SHP77 treated with DMSO at 0.1 percent for 48 hours (cell line): ENCODE data around the gene USP32.
"Not testable (repeated sequence)": the region's sequence is repeated elsewhere in the genome, so short reads cannot be mapped to it uniquely, and the experiment has no call there.

Source experiments
- DNase-seq: peaks from one replicate; lab custom pipeline; 2025; lab: John Stamatoyannopoulos, UW

The USP32 gene

DNA sequence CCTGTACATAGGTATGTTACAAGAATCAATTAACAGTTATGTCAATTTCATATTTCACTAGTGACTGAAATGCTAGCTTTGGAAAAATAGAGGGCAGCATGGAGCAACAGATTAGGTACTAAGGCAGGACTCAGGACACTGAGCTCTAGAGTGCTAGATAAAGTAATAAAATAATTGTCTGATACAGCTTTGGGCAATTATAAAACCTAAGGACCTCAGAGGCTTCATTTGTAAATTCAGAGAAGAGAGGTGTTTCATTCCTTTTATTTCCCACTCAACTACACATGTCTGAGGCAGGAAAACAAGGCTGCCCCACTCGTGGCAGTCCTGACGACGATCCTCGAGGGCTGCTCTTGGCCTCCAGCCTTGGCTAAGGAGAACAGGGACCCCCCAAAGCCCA is 160.7 kb downstream of the USP32 start:
- DNase-seq = no peak

DNA sequence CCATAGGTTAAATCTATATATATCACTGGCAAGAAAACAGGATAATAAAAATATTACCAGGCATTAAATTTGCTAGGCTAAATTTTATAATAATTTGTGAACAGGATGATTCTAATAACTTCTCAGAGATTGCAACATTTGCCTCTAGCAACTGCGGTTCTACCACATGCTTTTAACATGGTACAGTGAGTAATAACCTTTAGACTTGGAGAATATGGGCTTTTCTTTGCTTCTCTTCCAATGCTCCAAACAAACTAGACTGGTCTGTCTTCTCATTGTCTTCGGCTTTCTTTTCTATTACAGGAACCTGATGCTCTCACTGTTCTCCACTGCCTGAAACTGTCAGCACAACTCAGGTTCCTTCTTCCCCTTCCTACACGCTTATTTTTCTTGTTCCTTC is 161.6 kb downstream of the USP32 start:
- DNase-seq = no peak

DNA sequence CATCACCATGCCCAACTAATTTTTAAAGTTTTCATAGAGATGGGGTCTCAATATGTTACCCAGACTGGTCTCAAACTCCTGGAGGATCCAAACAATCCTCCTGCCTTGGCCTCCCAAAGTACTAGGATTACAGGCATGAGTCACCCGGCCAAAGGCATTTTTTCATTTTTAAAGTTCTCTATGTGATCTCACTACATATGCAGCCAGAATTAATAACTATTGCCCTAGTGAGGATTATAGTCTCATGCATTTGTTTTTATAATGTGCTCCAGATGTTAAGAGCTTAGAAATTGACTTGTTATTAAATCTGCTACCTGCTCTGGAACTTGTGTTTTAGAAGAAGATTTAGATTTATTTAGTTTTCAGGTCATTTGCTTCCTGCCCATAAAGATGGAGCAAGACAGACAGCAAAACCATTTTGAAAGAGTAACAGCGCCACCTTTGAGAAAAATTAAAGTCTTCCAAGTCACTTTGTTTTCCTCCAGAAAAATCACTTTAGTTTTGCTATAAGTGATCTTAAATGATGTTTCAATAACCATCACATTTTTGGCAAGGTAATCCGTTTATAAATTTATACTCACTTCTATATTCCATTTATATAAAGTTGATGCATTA is 162.6 kb downstream of the USP32 start:
- no peak for DNase-seq

DNA sequence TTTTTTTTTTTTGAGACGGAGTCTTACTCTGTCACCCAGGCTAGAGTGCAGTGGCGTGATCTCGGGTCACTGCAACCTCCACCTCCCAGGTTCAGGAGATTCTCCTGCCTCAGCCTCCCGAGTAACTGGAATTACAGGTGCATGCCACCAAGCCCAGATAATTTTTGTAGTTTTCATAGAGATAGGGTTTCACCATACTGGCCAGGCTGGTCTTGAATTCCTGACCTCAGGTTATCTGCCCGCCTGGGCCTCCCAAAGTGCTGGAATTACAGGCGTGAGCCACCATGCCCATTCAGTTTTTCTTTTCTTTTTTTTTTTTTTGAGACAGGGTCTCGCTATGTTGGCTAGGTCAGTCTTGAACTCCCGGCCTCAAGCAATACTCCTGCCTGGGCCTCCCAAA is 164.7 kb downstream of the USP32 start:
- not testable (repeated sequence) for DNase-seq

DNA sequence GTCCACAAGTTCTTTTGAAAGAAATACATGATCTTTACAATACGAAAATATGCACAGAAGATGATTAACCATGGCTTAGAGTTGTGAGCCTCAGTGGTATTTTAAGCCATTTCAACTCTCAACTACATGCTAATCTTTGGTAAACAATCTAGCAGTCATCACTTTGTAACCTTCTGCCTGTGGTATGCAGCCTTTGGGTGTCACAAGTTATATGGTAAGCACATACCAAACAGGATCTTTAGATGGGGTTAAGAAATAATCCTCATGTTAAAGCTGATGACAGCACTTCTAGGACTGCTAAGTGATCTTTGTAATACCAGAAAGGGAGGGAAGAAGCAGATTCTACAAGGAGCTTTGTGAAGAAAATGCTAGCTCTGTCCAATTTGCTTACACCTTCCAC is 167.9 kb downstream of the USP32 start:
- DNase-seq = no peak

DNA sequence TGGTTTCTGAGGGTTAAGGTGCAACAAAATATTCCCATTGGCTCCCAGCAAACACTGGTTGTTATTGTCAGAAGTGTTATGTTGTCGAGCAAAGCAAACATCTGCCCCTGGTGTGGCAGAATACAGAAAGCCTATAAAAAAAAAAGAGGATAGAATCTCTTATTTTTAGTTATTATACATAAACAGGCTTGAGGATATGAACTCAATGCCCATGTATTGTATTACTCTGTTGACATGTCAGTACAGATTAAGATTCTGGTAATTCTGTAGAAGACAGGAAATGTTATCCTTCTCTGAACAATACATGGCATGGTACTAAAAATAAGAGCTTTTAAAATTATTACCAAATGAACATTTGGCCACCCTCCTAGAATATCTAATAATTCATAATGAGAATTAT is 168.5 kb downstream of the USP32 start:
- no peak for DNase-seq

DNA sequence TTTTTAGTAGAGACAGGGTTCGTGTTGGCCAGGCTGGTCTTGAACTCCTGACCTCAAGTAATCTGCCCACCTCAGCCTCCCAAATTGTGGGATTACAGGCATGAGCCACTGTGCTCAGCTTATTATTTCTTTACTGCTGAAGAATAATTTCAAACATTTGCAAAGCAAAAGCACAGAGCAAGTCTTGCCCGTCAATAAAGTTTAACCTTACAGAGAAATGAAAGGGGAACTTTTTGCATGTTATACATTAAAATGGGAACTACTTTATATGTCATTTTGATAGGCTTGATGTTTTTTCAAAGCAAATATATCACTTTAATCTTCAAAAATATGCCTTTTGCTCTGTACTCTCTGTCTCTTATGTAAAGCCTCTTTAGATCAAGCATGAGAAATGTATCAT is 173.2 kb downstream of the USP32 start:
- DNase-seq = not testable (repeated sequence)

DNA sequence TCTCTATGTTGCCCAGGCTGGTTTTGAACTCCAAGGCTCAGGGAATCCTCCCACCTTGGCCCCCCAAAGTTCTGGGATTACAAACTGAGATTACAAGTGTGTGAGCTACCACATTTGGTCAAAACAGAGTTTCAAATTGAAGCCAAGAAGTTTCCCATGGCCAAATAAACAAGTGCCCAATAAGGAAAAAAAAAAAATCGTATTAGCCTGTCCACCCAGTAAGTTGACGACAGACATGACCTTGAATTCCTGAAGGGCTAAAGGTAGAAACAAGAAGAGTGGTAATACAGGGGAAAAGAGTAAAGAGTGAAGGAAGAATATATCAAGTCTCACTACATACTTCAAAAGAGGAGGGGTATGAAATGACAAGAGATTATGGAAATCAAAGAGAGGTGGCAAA is 176.0 kb downstream of the USP32 start:
- not testable (repeated sequence) for DNase-seq

DNA sequence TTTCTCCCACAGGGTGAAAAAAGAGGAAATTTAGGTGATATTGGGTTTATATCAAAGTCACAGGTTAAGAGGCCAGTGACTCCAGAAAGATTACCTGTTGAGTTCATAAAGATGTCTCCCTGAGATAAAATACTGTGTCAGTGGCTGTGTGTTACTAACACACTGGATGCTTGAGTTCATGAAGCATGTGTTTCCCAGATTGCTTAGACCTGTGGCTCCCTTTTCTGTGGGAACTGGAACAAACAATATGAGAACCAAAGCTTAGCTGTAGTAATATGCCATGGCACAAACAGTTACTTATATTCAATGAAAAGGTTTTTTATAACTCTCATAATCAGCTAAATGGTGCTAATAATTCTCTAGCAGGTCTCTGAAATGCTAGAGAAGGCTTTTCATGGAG is 180.7 kb downstream of the USP32 start:
- not testable (repeated sequence) for DNase-seq

DNA sequence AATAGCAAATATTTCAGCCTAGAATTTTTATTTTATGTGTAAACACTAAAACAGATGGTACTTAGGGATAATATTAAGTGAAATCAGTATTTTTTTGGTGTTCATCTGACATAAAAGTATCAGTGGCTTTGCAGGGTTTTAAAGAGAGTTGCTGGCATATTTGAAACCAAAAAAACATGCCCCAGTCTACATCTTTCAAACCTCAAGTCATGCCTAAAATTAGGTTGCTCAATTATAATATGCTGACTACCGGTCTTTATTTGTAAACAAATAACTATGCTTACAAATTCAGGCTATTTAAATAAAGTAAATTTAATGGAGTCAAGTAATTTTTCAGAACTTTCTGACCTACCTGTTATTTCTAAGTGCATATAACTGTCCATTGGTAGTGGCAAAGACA is 183.6 kb downstream of the USP32 start:
- not testable (repeated sequence) for DNase-seq

DNA sequence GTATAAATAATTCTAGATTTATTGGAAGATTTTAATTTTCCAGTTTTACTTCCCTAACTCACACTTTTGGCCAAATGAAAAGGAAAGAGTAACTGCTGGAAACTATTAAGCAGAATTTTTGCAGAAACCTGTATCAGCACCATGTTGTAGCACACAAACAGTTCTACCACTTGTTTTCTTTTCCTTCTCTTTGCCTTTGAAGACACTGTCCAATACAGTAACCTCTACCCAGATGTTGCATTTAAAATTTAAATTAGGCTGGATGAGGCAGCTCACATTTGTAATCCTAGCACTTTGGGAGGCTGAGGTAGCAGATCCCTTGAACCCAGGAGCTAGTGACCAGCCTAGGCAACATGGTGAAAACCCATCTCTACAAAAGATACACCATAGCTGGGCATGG is 186.2 kb downstream of the USP32 start:
- DNase-seq = not testable (repeated sequence)

DNA sequence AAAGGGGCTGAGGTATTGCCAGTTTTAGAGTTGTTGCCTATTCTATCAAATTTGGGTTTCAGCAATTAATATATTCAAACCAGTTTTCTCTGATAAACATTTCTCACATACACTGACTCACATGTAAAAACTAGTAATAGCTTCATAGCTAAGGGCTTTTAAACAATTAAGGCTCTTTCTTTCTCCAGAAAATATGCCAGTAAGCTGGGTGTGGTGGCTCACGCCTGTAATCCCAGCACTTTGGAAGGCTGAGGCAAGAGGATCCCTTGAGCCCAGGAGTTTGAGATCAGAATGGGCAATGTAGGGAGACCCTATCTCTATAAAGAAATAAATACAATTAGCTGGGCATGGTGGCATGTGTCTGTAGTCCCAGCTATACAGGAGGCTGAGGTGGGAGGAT is 193.3 kb downstream of the USP32 start:
- DNase-seq = not testable (repeated sequence)

DNA sequence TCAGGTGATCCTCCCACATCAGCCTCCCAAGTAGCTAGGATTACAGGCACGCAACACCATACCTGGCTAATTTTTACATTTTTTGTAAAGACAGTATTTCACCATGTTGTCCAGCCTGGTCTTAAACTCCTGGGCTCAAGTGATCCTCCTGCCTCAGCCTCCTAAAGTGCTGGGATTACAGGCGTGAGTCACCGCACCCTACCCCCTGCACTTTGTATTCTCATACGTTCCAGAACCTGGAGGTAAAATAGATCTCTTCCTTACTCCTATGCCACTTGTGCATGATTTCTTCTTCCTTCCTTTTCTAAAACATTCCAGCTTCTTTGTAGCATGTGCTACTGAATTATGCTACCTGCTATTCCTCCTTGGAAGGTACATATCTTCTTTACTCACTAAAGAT is 197.8 kb downstream of the USP32 start:
- not testable (repeated sequence) for DNase-seq

DNA sequence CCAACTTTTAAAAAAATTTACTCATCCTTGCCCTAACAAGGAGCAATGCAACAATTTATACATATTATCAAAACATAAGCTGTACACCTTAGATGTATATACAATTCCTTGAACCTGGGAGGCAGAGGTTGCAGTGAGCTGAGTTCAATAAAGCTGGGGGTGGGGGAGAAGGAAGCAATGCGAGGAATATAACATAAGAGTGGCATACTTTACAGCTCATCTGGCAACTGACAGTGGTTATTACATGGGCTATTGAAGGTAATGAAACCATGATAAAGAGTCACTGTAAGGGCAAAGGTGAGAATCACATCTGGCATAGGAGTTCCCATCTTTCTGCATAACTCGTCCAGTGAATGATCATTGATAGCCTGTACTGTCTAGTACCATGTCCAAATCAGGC is 198.5 kb downstream of the USP32 start:
- DNase-seq = no peak

DNA sequence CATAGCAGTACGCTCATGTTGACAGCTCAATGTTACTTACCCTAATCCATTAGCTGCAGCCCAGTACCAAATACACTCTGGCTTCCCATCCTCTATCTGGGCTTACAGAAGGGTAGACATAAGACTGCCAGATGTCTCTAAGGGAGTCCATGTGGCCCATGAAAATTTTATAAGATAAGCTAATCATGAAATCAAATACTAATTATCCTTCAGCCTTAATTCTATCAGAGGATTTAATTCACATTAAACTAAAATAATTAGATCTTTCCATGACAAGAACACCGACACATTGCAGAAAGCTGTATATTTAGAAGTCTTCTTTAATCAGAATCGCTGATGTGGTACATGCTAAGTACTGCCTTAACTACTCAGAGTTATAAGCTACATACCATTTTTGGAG is 198.9 kb downstream of the USP32 start:
- not testable (repeated sequence) for DNase-seq

DNA sequence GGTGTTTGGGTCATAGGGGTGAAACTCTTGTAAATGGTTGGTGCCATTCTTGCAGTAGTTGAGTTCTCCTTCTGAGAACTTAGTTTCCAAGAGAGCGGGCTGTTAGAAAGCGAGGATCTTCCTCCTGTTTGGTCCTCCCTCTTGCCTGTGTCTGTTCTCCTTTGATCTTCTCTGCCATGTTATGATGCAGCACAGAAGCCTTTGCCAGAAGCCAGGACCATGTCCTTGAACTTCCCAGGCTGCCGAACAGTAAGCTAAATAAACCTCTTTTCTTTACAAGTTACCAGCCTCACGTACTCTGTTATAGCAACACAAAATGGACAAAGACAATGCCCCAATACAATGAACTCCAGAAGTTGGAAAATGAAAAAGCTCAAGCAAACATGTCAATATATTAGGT is 201.9 kb downstream of the USP32 start:
- DNase-seq = not testable (repeated sequence)

DNA sequence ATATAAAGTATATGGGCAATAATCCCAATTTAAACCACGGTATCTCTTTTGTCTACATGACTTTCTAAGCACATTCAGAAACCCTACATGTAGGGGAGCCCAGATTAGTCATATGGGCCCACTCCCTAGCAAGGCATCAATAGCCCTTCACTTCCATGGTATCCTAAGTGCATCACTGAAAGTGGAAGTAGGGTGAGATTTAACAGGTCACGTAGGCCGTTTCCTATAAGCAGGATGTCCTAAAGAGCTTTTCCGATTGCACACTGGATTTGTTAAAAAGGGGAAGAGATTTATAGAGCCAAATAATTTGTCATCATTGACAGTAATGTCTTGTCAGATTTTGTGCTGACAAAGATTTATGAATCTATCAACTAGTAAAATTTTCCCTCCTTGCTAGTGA is 203.2 kb downstream of the USP32 start:
- no peak for DNase-seq

DNA sequence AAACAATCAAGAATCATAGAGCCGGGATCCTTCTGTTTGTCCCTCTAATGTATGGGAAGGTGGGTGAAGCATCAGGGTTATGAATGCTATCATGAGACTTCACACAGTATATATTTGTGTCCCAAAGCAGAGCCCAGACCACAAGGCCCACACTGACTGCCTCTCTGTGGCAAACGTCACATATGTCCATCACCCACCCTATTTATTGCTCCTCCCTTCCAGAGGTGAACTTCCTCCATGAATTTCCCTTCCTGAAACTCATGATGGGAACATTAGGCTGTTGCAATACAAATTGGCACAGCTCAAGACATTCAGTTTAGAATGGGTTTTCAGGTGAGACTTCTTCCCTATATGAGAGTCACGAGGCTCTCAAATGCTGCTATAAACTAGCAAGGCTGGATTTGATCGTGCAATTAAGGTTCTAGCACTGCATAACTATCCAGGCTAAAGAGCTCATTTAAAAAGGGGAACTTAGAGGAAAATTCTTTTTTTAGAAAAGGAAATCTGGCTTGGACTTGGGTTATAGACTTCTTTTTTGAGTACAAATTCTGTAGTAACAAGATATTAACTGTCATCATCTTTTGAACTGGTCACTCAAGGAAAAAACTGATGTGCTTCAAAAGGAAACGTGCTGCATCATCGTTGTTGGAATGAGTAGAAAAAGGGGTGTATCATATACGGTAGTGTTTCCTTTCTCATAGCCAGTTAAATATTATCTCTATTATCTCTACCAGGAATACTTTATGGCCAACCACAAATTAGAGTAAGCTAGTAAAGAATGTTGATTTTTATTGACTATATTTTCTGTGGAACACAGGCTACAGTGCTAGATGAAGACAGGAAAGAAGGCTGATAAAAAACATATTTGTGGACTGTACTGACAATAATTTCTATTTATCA is 204.8 kb downstream of the USP32 start:
- DNase-seq = not testable (repeated sequence)

DNA sequence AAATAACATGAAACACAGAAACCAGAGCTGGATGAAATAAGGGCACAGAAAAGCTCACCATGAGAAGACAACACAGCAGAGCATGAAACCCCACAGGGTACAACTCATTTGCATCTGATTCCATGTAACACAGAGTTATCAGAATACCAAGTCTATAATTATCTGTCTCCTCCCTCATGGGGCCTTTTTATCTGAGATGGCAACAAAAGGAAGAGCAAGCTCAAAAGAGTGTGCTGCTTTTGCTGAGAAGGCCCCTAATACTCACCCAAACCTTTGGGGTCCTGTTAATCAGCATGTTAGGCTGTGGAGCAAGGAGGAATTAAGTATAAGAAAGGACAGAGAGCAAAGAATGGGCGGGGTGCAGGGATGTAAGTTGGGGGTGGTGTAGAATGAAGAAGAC is 205.6 kb downstream of the USP32 start:
- not testable (repeated sequence) for DNase-seq

DNA sequence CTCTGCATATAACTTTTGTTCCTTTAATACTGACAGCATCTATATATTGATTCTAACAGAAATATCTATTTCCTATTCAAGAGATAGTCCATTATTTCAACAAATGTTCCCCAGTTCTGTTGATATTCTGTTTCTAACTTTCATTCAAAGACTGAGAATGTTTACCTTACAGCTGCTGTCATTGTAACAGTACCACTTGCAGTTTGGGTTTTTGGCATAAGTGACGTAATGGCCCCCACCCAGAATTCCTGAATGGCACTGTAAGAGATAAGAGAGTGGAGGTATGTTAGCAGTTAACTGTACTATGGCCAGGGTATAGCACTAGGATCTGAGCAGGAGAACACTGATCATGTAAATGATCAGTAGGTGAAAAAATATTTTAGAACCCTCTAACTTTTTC is 211.6 kb downstream of the USP32 start:
- DNase-seq = not testable (repeated sequence)

DNA sequence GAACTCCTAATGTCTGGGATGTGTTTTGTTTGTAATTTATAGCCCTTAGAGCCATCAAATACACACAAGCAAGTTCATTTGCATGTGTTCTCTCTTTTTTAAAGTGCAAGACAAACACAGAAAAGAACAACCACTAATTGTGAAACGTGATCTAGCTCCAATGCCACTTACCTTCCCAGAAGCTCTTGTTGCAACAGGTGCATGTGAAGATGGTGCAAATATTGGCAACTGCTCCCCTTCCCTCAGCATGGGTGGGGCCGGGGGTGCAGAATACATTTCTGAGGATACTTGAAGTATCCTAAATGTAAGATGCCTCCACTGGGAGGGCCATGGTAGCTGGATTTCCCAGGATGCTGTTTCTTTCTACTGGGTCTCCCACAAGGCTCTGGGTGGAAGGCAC is 213.8 kb downstream of the USP32 start:
- DNase-seq = peak; percentile 23

DNA sequence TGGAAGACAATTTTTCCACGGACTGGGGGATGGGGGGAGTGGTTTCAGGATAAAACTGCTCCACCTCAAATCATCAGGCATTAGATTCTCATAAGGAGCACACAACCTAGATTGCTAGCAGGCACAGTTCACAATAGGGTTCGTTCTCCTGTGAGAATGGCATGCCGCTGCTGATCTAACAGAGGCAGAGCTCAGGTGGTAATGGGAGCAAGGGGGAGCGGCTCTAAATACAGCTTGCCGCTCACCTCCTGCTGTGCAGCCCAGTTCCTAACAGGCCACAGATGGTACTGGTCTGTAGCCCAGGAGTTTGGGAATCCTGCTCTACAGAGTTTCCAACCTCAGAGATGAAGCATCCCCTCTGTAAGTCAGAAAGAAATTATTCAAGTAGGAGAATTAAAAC is 215.2 kb downstream of the USP32 start:
- not testable (repeated sequence) for DNase-seq

DNA sequence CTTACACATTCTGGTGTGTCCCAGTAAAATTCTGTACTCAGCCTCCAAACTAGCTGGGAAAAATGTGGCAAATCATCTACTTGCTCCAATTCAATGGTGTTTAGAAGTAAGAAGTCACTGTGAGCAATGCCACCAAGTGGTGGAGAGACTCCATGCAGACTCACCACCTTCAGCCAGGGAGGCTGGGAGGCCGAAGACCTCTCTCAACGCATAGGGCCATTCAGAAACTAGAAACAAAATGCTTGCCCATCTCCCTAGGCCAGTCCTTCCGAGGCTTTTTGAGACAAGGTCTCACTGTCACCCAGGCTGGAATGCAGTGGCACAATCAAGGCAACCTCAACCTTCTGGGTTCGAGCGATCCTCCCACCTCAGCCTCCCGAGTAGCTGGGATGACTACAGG is 217.2 kb downstream of the USP32 start:
- not testable (repeated sequence) for DNase-seq

DNA sequence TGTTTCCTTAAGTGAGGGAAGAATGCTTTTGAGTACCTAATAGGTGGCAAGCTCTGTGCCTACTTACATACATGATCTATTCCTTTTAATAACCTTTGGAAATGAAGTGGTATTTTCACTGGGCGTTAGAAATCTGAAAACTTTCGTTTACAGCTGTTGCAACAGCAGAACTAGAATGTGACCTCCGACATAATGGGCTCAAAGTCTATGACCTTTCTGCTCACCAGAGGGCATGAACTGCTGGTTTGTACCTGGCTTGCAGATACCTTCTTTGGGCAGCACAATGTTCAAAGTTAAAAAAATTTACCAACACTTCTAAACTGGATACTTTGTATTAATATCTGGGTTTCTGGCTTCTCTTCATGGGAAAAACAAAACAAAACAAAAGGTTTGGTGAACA is 217.9 kb downstream of the USP32 start:
- no peak for DNase-seq
